Measurements from ENCODE around the gene CHKB.
A peak's percentile ranks its signal among the peaks of the same experiment; 100 is the strongest.
"Not testable (repeated sequence)": the region's sequence is repeated elsewhere in the genome, so short reads cannot be mapped to it uniquely, and the experiment has no call there.

The CHKB gene

DNA sequence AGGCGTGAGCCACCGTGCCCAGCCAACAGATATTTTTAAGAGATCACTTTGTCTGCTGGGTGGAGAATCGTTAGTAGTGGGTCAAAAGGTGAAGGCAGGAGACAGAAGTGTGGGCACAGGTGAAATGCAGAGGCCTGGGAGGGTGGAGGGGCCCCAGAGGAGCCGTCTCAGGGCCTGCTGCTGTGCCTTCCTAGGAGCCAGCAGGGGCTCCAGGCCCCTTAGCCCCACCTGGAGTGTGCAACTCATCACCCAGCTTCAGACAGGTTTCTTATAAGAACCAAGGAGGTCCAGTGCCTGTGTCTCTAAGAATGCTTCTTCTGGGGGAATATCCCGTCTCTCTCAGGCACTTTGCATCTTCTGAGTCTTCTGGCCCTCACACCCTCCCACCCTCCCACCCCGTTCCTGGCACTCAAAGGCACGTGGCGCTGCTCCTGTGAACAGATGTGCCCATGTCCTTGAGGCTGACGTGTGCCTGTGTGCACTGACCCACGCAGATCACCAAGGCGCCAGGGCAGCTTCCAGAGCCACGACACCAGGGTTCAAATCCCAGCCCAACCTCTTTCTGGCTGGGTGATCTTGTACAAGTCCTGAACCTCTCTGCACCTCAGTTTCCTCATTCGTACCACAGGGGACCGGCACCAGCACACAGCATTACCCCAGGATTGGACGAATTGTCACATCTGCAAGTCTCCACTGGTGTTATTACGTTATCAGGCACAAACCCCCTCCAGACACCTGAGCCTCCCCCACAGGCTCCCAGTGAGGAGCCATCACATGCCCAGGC is 41.9 kb upstream of the CHKB start:
- no peak for TF ChIP-seq Cebpa-rat (IDR thresholded peaks at IDR 0.05)
- Histone ChIP-seq H3K9ac (no peak overlapping the region), H3K36me3 (peaks cover 18% of the 10 kb centered on the region; the same call in 1 of the 2 replicates), H4K20me1 (no peaks in the 10 kb centered on the region), H3K4me2 (no peak overlapping the region), H3K4me3 (no peak overlapping the region), H3K27me3 (no peaks in the 10 kb centered on the region), H3K4me1 (peaks cover 59% of the 10 kb centered on the region), H3K27ac (no peak overlapping the region), H3K9me3 (no peaks in the 10 kb centered on the region)

DNA sequence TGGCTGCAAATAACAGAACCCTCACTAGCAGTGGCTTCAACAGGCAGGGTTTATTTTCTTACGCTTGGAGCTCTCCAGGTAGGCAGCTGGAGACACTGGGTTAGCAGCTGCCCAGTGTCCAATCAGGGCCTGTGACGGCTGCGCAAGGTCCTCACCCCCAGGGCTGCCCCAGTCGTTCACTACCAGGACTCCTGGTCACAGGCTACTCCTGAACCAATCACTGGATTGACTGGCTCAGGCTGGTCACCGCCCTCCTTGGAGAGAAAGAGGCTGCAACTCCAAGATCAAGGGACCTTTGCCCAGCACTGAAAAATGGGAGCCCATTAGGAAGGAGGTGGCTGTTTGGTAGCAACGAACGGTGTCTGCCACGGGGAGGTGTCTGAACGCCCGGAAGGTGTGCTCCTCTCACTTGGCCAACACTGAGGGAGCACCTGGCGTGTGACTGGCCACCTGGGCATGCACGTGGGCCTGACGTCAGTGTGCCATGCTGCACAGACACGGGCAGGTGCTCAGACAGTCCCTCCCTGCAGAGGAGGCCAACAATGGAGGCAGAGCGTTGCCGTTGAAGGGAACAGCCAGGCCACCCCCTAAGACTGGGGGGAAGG is 40.2 kb upstream of the CHKB start:
- no peaks in the 10 kb centered on the region for H3K27me3 ChIP-seq
- H3K4me1 ChIP-seq: peaks cover 51% of the 10 kb centered on the region
- H3K36me3 ChIP-seq: peaks cover 18% of the 10 kb centered on the region; the same call in 1 of the 2 replicates
- H3K9ac ChIP-seq: no peak overlapping the region
- no peak overlapping the region for H3K4me3 ChIP-seq
- no peak for TF ChIP-seq Cebpa-rat (IDR thresholded peaks at IDR 0.05)
- H3K4me2 ChIP-seq: peak overlapping the region; percentile 84
- H3K9me3 ChIP-seq: no peaks in the 10 kb centered on the region
- no peaks in the 10 kb centered on the region for H4K20me1 ChIP-seq
- H3K27ac ChIP-seq: no peak overlapping the region

DNA sequence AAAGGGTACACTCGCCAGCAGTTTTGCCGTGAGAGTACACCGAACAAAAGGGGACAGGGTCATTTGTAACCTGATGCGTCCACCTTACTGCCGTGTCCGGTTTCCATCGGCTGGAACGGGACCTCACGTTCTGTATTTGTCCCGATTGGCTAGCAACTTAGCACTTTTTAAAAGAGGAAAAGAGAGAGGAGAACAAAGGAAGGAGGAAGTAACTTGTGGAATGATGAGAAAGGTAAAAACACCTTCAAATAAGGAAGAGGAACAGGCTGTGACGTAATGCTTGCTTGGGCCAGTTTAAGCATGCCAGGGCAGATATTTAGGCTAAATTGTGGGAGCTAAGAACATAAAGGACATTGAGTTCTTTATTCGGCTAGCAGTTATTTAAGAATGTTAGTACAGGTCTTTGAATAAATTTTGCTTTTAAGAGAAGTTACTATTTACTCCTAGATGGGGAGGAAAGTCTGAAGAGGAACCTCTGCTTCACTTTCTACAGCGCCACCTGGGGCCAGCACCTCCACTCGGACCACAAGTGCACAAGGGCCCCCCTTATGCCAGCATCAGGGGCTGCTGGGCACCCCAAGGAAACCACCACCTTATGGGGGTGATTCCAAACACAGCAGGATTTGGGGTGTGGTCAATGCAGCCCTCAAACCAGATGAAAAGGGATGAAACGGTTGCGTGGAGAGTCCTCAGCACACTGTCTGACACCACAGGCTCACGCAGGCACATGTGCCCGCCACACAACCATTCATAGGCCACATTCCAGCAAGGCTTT is 39.5 kb upstream of the CHKB start:
- no peaks in the 10 kb centered on the region for H4K20me1 ChIP-seq
- H3K27ac ChIP-seq: peak overlapping the region; percentile 67
- peak overlapping the region; percentile 65; the same call in 1 of the 2 replicates for H3K9ac ChIP-seq
- peaks cover 45% of the 10 kb centered on the region for H3K4me1 ChIP-seq
- H3K27me3 ChIP-seq: no peaks in the 10 kb centered on the region
- peak overlapping the region; percentile 84 for H3K4me2 ChIP-seq
- H3K36me3 ChIP-seq: peaks cover 18% of the 10 kb centered on the region; the same call in 1 of the 2 replicates
- no peaks in the 10 kb centered on the region for H3K9me3 ChIP-seq
- TF ChIP-seq Cebpa-rat (IDR thresholded peaks at IDR 0.05): no peak
- peak overlapping the region; percentile 63 for H3K4me3 ChIP-seq

DNA sequence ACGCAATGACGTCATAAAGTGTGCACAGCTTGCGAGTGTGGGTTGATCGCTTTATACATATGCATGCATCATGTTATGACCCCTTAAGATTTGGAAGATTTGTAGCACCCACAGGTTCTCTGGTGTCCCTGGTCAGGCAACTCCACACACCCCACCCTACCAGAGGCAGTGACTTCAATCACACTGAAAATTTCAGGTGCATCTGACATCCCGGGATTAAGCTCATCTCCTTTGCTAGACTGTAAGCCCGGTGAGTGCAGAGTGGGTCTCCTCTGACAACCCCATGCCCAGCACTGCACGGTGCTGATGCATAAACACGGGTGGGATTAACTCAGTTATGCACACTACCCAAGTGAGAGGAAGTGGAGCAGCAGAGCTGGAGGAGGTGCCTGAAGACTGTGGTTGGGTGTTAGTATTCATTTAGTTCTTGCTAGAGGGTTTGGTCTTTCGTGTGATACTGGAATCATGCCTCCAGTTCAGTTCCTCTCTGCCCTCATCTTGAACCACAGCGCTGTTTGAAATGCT is 38.8 kb upstream of the CHKB start:
- H3K4me3 ChIP-seq: peak overlapping the region; percentile 63

DNA sequence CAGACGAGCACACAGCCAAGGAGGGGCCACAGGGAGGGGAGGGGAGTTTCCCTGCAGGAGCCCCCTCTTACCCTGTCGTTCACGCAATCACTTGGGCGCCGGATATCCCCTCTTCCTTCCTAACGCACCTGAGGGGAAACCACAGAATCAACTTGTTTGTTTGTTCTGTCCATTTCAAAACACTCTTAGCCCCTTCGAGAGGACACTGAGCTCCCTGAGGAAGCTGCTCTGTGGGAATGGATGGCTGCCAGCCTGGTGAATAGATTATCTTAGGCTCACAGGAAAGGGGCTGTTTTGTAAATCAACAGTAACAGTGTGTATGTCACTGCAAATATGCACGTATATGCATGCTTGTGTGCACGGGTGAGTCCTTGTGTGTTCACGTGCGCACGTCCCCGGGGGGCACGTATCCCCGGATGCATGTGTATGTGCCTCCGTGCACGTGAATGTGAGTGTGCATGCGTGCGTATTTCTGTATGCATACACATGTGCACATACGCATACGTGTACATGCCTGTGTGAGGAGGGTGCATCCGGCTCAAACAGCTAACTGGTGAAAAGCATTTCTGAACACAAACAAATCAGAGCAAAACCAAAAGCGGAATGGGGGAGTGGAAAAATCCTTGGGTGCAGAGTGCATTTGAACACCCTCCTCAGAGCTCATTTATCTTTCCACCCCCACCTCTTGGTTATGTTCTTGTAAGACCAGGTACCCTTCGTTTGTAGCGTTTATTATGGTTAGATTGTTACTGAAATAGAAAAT is 38.1 kb upstream of the CHKB start:
- H3K36me3 ChIP-seq: peaks cover 10% of the 10 kb centered on the region; the same call in 1 of the 2 replicates
- H3K4me2 ChIP-seq: peak overlapping the region; percentile 84
- H3K9me3 ChIP-seq: no peaks in the 10 kb centered on the region
- no peaks in the 10 kb centered on the region for H4K20me1 ChIP-seq
- H3K4me3 ChIP-seq: peak overlapping the region; percentile 63
- H3K9ac ChIP-seq: no peak overlapping the region
- peaks cover 36% of the 10 kb centered on the region for H3K4me1 ChIP-seq
- H3K27ac ChIP-seq: no peak overlapping the region
- H3K27me3 ChIP-seq: no peaks in the 10 kb centered on the region
- TF ChIP-seq Cebpa-rat (IDR thresholded peaks at IDR 0.05): no peak

More for the DNA sequence above, 38.8 kb upstream of the CHKB start:
- no peaks in the 10 kb centered on the region for H3K9me3 ChIP-seq
- peak overlapping the region; percentile 84 for H3K4me2 ChIP-seq
- H3K27me3 ChIP-seq: no peaks in the 10 kb centered on the region
- peak overlapping the region; percentile 67 for H3K27ac ChIP-seq
- H3K36me3 ChIP-seq: peaks cover 15% of the 10 kb centered on the region; the same call in 1 of the 2 replicates
- no peak for TF ChIP-seq Cebpa-rat (IDR thresholded peaks at IDR 0.05)
- H4K20me1 ChIP-seq: no peaks in the 10 kb centered on the region
- H3K4me1 ChIP-seq: peaks cover 38% of the 10 kb centered on the region
- peak overlapping the region; percentile 17; the same call in 1 of the 2 replicates for H3K9ac ChIP-seq

DNA sequence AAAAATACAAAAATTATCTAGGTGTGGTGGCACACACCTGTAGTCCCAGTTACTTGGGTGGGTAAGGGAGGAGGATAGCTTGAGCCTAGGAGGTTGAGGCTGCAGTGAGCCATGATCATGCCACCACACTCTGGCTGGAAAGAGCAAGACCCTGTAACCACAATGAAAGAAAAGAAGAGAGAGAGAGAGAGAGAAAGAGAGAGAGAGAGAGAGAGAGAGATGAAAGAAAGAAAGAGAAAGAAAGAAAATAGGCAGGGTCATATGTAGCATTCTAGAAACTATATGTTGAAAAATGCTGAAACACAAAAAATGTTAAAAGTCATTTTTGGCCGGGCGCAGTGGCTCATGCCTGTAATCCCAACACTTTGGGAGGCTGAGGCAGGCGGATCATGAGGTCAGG is 31.6 kb upstream of the CHKB start:
- not testable (repeated sequence) for H3K27ac ChIP-seq, H3K4me2 ChIP-seq

DNA sequence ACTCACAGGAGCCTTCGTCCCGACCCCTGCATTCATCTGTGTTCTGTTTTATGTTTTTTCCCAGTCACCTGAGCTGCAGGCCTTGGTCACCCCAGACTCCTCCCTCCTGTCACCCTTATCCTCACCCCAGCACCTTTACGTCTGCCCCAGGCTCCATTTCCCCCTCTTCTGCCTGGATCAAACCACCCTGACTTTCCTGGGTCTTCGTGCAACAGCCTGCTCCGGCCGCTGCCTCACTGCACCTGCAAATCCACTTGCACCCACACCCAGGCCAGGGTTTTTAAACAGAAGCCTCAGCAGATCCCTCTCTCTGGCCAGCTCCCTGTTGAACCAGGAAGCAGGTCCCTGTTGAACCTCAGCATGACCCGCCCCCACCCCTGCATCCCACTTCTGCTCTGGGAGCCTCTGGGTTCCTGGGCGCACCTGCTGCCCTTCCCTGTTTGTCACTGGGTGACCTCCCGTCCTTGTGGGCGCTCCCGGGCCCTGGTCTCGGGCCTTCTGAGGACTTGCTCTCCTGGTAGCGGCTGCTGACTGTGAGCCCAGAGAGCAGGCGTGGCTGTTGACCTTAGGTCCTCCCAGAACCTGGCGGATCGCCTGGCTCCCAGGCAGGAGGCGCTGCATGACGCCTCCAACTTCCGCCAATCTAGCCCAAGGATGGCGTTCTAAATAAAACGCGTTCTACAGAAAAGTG is 30.8 kb upstream of the CHKB start:
- Histone ChIP-seq H3K36me3 (no peaks in the 10 kb centered on the region), H3K27ac (no peak overlapping the region), H3K9ac (no peak overlapping the region), H3K4me2 (no peak overlapping the region), H3K4me1 (no peaks in the 10 kb centered on the region), H3K4me3 (no peak overlapping the region), H4K20me1 (no peaks in the 10 kb centered on the region), H3K9me3 (no peaks in the 10 kb centered on the region), H3K27me3 (0 out of 2 replicates have a peak, but pooled peaks cover 3% of the 10 kb centered on the region)
- TF ChIP-seq Cebpa-rat (IDR thresholded peaks at IDR 0.05): no peak

More for the DNA sequence above, 31.6 kb upstream of the CHKB start:
- not testable (repeated sequence) for H3K27me3 ChIP-seq, H3K9ac ChIP-seq, H3K9me3 ChIP-seq, H3K36me3 ChIP-seq, H4K20me1 ChIP-seq, H3K4me3 ChIP-seq, H3K4me1 ChIP-seq

DNA sequence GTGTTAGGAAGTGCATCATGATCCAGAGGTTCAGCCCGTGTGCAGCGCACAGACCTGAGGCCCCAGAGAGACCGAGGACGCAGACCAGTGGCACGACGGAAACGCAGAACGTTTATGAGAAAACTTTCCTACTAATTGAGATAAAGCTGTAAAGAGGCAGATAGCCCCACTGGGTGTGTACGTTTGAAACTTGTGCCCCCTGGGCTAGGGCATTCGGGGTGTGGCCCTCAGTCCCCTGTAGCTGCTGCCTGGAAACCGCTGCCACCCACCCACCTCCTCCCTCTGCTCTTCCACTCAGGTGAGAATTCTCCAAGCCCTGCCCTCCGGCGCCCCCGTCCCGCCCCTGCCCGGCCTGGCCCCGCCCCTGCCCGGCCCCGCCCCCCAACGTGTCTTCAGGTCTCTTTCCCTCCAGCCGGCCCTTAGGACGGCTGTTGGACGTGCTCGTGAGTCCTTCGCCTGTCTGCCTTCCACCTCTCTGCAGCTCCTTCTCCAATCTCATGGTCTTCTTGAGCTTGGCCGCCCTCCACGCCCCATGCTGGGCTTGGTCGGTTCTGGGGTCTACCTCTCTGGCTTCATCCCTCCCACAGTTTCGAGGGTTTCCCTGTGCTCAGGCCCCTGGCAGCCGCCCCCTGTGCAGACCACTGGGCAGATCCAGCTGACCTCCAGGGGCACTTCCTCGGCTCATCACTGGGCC is 30.0 kb upstream of the CHKB start:
- Histone ChIP-seq H3K36me3 (no peaks in the 10 kb centered on the region), H3K4me1 (no peaks in the 10 kb centered on the region), H3K9me3 (no peaks in the 10 kb centered on the region), H4K20me1 (no peaks in the 10 kb centered on the region; the same call in 1 of the 2 replicates), H3K9ac (no peak overlapping the region), H3K27me3 (0 out of 2 replicates have a peak, but pooled peaks cover 3% of the 10 kb centered on the region), H3K4me3 (no peak overlapping the region), H3K27ac (no peak overlapping the region), H3K4me2 (no peak overlapping the region)
- TF ChIP-seq Cebpa-rat (IDR thresholded peaks at IDR 0.05): no peak
